ENCODE data around the gene CTIF.

Gene CTIF

GRCh38 chr18:48794251-48794970 lies 255.6 kb downstream of the CTIF start:
- Histone ChIP-seq H3K36me3 (ENCODE audit: low read length) (no peaks in the 10 kb centered on the region), H3K9me2 (replicated peaks; ENCODE audit: insufficient read depth, low read length) (no peaks in the 10 kb centered on the region), H3K4me3 (ENCODE audit: insufficient read depth, low read length, poor library complexity, severe bottlenecking) (no peak overlapping the region), H4K20me1 (ENCODE audit: low read depth, low read length) (no peaks in the 10 kb centered on the region), H3F3A (ENCODE audit: insufficient read depth) (no peaks in the 10 kb centered on the region), H3K27ac (ENCODE audit: low read depth, low read length) (no peak overlapping the region), H3K9ac (ENCODE audit: low read length) (no peak overlapping the region), H3K79me2 (ENCODE audit: insufficient read depth, low read length) (no peaks in the 10 kb centered on the region), H2AFZ (ENCODE audit: low read depth, low read length, severe bottlenecking) (no peak overlapping the region), H3K4me2 (ENCODE audit: low read depth, low read length, poor library complexity, severe bottlenecking) (no peak overlapping the region), H3K9me3 (ENCODE audit: insufficient read depth, low read length) (no peaks in the 10 kb centered on the region), H3K27me3 (ENCODE audit: low read length) (no peaks in the 10 kb centered on the region)
- no peak for TF ChIP-seq CTCF (IDR thresholded peaks at IDR 0.05; ENCODE audit: insufficient read depth, low read length, poor library complexity, severe bottlenecking)
- no peak for TF ChIP-seq EZH2phosphoT487 (conservative IDR thresholded peaks at IDR 0.05; ENCODE audit: low read length)

- H3K27ac ChIP-seq (ENCODE audit: low read depth, low read length): no peak overlapping the region
- no peaks in the 10 kb centered on the region for H3K27me3 ChIP-seq (ENCODE audit: low read length)
- H3K9ac ChIP-seq (ENCODE audit: low read length): no peak overlapping the region
- no peak overlapping the region for H3K4me3 ChIP-seq (ENCODE audit: insufficient read depth, low read length, poor library complexity, severe bottlenecking)
- no peak overlapping the region for H2AFZ ChIP-seq (ENCODE audit: low read depth, low read length, severe bottlenecking)
- H3K9me2 ChIP-seq (replicated peaks; ENCODE audit: insufficient read depth, low read length): no peaks in the 10 kb centered on the region
- no peaks in the 10 kb centered on the region for H3K9me3 ChIP-seq (ENCODE audit: insufficient read depth, low read length)
- no peaks in the 10 kb centered on the region for H3K36me3 ChIP-seq (ENCODE audit: low read length)
- no peak overlapping the region for H3K4me2 ChIP-seq (ENCODE audit: low read depth, low read length, poor library complexity, severe bottlenecking)
- H3K79me2 ChIP-seq (ENCODE audit: insufficient read depth, low read length): no peaks in the 10 kb centered on the region
- no peaks in the 10 kb centered on the region for H4K20me1 ChIP-seq (ENCODE audit: low read depth, low read length)
- no peak for TF ChIP-seq EZH2phosphoT487 (conservative IDR thresholded peaks at IDR 0.05; ENCODE audit: low read length)
- no peaks in the 10 kb centered on the region for H3F3A ChIP-seq (ENCODE audit: insufficient read depth)
Observed at GRCh38 chr18:48795696-48796095, 256.9 kb downstream of the CTIF start.

- H3F3A ChIP-seq (ENCODE audit: insufficient read depth): no peaks in the 10 kb centered on the region
- no peak overlapping the region for H3K4me2 ChIP-seq (ENCODE audit: low read depth, low read length, poor library complexity, severe bottlenecking)
- H3K9me2 ChIP-seq (replicated peaks; ENCODE audit: insufficient read depth, low read length): no peaks in the 10 kb centered on the region
- H3K4me3 ChIP-seq (ENCODE audit: insufficient read depth, low read length, poor library complexity, severe bottlenecking): no peak overlapping the region
- no peaks in the 10 kb centered on the region for H3K79me2 ChIP-seq (ENCODE audit: insufficient read depth, low read length)
- no peak for TF ChIP-seq CTCF (IDR thresholded peaks at IDR 0.05; ENCODE audit: insufficient read depth, low read length, poor library complexity, severe bottlenecking)
- no peak for TF ChIP-seq EZH2phosphoT487 (conservative IDR thresholded peaks at IDR 0.05; ENCODE audit: low read length)
- H3K27me3 ChIP-seq (ENCODE audit: low read length): no peaks in the 10 kb centered on the region
- H3K9ac ChIP-seq (ENCODE audit: low read length): no peak overlapping the region
- no peak overlapping the region for H3K27ac ChIP-seq (ENCODE audit: low read depth, low read length)
- H4K20me1 ChIP-seq (ENCODE audit: low read depth, low read length): no peaks in the 10 kb centered on the region
- H2AFZ ChIP-seq (ENCODE audit: low read depth, low read length, severe bottlenecking): no peak overlapping the region
- H3K36me3 ChIP-seq (ENCODE audit: low read length): no peaks in the 10 kb centered on the region
- H3K9me3 ChIP-seq (ENCODE audit: insufficient read depth, low read length): no peaks in the 10 kb centered on the region
Observed at GRCh38 chr18:48796491-48797205, 257.8 kb downstream of the CTIF start.

GRCh38 chr18:48797841-48798255 lies 259.0 kb downstream of the CTIF start:
- Histone ChIP-seq H3K4me2 (ENCODE audit: low read depth, low read length, poor library complexity, severe bottlenecking) (no peak overlapping the region), H3K36me3 (ENCODE audit: low read length) (no peaks in the 10 kb centered on the region), H4K20me1 (ENCODE audit: low read depth, low read length) (no peaks in the 10 kb centered on the region), H3K9me3 (ENCODE audit: insufficient read depth, low read length) (no peaks in the 10 kb centered on the region), H3F3A (ENCODE audit: insufficient read depth) (no peaks in the 10 kb centered on the region), H3K27me3 (ENCODE audit: low read length) (no peaks in the 10 kb centered on the region), H3K9ac (ENCODE audit: low read length) (no peak overlapping the region), H3K9me2 (replicated peaks; ENCODE audit: insufficient read depth, low read length) (no peaks in the 10 kb centered on the region), H2AFZ (ENCODE audit: low read depth, low read length, severe bottlenecking) (no peak overlapping the region), H3K79me2 (ENCODE audit: insufficient read depth, low read length) (no peaks in the 10 kb centered on the region), H3K27ac (ENCODE audit: low read depth, low read length) (no peak overlapping the region), H3K4me3 (ENCODE audit: insufficient read depth, low read length, poor library complexity, severe bottlenecking) (no peak overlapping the region)
- no peak for TF ChIP-seq EZH2phosphoT487 (conservative IDR thresholded peaks at IDR 0.05; ENCODE audit: low read length)
- TF ChIP-seq CTCF (IDR thresholded peaks at IDR 0.05; ENCODE audit: insufficient read depth, low read length, poor library complexity, severe bottlenecking): no peak
